Renal cortical epithelial cell (primary cell): ENCODE measurements around the gene HRH2. TPM values are rescaled to one million over a fixed set of nuclear protein-coding genes. Genes with fewer than 3 reads are reported as not detected.

ENCODE experiments used
- DNase-seq: peaks from one replicate; pipeline ENCODE4 v3.0.0-alpha.2; 2011; ENCODE audit warnings: low read depth
- total RNA-seq: library from RNA; depleted of rRNA; stranded (reverse); fragments of >200 nt; gene quantifications from 2 replicates; pipeline ENCODE4 v1.2.3, GENCODE V29; 2014

Gene HRH2
- total RNA-seq, 1 donor from 2014 or later, result 0.10 TPM

GRCh38 chr5:175692235-175692995, 34.5 kb downstream of the HRH2 start:
- no peak for DNase-seq

- no peak for DNase-seq
Measured at GRCh38 chr5:175692996-175693710, 35.3 kb downstream of the HRH2 start.

- DNase-seq, result no peak
Measured at GRCh38 chr5:175693741-175694140, 35.9 kb downstream of the HRH2 start.

- DNase-seq, result no peak
Measured at GRCh38 chr5:175694371-175695160, 36.7 kb downstream of the HRH2 start.

- no peak for DNase-seq
Measured at GRCh38 chr5:175695161-175696126, 37.6 kb downstream of the HRH2 start.

- no peak for DNase-seq
Measured at GRCh38 chr5:175696139-175696854, 38.4 kb downstream of the HRH2 start.

- no peak for DNase-seq
Measured at GRCh38 chr5:175696855-175697198, 39.0 kb downstream of the HRH2 start.

GRCh38 chr5:175697846-175698245, 40.0 kb downstream of the HRH2 start:
- DNase-seq, result no peak

GRCh38 chr5:175698401-175699115, 40.7 kb downstream of the HRH2 start:
- no peak for DNase-seq

- no peak for DNase-seq
Measured at GRCh38 chr5:175700991-175701390, 43.1 kb downstream of the HRH2 start.

GRCh38 chr5:175701797-175702196, 43.9 kb downstream of the HRH2 start:
- DNase-seq, result no peak

GRCh38 chr5:175706499-175706898, 48.6 kb downstream of the HRH2 start:
- DNase-seq, result no peak

- no peak for DNase-seq
Measured at GRCh38 chr5:175707751-175708375, 50.0 kb downstream of the HRH2 start.

- no peak for DNase-seq
Measured at GRCh38 chr5:175709276-175709781, 51.5 kb downstream of the HRH2 start.

- no peak for DNase-seq
Measured at GRCh38 chr5:175710326-175710725, 52.5 kb downstream of the HRH2 start.

GRCh38 chr5:175711031-175711430, 53.2 kb downstream of the HRH2 start:
- DNase-seq, result no peak

- no peak for DNase-seq
Measured at GRCh38 chr5:175711472-175712312, 53.8 kb downstream of the HRH2 start.

- DNase-seq, result no peak
Measured at GRCh38 chr5:175712313-175712680, 54.4 kb downstream of the HRH2 start.

GRCh38 chr5:175712681-175713085, 54.8 kb downstream of the HRH2 start:
- no peak for DNase-seq
